ENCODE results near the gene SMURF2.
"Not testable (repeated sequence)": the region's sequence is repeated elsewhere in the genome, so short reads cannot be mapped to it uniquely, and the experiment has no call there.

SMURF2 gene

GRCh38 chr17:64661976-64662773, at the start of gene SMURF2:
TSS of gene SMURF2 (minus strand) at chr17:64662307. CDS start at chr17:64661880, 427 bp downstream.
- peak; percentile 48 for DNase-seq (ENCODE audit: low spot score)

DNA sequence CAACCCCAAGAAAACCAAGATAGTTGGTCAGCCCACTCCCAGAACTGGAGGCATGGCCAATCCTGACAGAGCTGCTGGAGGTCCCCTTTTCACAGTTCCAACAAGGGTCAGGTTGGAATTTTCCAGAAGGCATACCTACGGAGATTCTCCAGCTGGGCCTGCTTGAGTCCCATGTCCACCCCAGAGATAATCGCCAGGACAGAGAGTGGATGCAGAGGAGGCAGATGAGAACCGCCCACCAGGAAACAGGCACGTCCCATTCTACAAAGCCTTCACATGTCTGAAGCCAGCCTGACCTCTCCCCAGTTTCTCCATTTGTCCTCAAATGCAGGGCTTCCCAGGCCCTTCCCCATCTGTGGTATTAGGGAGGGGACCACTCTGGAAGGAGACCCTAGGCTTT, 47.4 kb upstream of the SMURF2 start:
- no peak for DNase-seq (ENCODE audit: low spot score)

- DNase-seq (ENCODE audit: low spot score) = no peak
Measured at GRCh38 chr17:64707050-64707591, 45.0 kb upstream of the SMURF2 start.

DNA sequence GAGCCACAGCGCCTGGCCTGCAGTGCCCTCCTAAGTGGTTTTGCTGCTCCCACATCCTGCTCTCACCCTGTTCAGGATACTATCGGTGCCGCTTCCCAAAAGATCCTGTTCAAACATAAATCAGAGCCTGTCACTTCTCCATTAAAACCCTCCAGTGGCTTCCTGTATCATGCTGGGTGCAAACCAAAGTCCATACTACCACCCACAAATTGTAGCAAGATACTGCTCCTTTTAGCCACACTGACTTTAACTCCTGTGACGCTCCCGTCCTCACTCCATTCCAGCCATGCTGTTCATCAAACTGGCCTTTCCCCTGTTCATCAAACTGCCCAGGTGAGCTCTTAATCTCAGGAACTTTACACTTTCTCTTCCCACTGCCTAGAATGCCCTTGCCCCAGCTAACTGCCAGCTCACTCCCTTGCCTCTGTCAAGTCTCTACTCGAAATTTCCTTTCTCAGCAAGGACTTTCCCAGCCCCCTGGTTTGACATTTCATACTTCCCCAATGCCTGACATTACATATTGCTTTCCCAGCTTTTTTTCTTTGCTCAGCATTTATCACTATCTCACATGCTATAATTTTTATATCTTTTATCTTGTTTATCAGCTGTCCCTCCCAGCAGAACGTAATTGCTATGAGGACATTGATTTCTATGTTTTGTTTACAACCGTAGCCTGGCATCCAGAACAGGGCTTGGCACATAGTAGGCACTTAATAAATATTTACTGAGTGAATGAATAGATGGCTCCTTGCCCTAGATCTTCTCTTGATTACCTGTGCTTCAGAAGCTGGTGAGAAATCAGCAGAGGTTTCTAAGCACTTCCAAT, 44.3 kb upstream of the SMURF2 start:
- no peak for DNase-seq (ENCODE audit: low spot score)

DNA sequence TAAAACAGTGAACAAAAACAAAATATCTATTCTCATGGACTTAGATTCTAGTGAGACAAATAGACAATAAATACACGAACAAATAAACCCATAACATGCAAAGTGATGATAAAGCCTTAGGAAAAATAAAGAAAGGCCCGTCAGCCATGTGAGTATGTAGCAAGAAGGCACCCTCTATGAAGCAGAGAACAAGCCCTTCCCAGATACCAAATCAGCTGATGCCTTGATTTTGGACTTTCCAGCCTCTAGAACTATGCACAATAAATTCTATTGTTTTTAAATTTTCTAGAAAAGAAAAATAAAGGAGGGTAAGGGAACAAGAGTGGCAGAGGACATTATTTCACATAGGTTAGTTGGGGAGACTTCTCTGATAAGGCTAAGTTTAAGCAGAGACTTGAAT, 40.7 kb upstream of the SMURF2 start:
- no peak for DNase-seq (ENCODE audit: low spot score)

- DNase-seq (ENCODE audit: low spot score) = no peak
Measured at GRCh38 chr17:64698725-64699124, 36.6 kb upstream of the SMURF2 start.

GRCh38 chr17:64694207-64694606, 32.1 kb upstream of the SMURF2 start:
- DNase-seq (ENCODE audit: low spot score) = no peak

DNA sequence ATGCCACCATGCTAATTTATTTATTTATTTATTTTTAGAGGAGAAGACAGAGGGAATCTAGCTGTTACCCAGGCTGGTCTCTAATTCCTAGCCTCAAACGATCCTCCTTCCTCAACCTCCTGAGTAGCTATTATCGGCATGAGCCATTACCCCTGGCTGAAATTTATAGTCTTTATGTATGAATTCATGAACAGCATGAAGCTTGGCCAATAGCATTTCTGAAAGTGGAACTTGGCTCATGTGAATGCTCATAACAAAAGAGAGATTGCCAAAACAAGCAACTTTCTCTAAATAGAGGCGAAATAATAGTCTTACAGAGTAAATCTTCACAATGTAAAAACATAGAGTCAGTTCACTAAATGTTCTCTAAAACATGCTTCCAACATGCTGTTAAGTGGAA, 30.1 kb upstream of the SMURF2 start:
- no peak for DNase-seq (ENCODE audit: low spot score)

DNA sequence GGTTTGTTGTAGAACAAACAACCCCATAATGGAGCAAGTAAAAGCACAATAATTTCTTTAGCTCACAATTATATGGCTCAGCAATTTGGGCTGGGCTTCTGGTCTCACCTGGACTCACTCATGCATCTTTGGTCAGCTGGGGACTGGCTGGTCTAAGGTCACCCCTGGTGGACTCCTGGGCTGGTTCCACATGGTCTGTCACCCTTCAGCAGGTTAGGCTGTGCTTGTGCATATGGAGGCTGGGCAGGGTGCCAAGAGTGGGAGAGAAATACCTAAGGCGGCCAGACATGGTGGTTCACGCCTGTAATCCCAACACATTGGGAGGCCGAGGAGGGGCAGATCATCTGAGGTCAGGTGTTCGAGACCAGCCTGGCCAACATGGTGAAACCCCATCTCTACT, 27.0 kb upstream of the SMURF2 start:
- no peak for DNase-seq (ENCODE audit: low spot score)

DNA sequence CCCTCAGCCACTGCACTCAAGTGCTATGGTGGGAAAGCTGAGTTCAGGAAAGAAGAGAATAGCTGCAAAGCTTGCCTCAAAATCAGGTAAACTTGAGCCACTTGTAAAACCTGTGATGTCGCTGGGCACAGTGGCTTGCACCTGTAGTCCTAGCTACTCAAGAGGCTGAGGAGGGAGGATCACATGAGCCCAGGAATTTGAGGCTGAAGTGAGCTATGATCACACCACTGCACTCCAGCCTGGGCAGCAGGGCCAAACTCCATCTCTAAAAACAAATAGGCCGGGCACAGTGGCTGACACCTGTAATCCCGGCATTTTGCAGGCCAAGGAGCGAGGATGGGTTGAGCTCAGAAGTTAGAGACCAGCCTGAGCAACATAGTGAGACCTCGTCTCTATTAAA, 26.4 kb upstream of the SMURF2 start:
- DNase-seq (ENCODE audit: low spot score) = no peak

- DNase-seq (ENCODE audit: low spot score) = no peak
Measured at GRCh38 chr17:64687961-64688360, 25.9 kb upstream of the SMURF2 start.

- no peak for DNase-seq (ENCODE audit: low spot score)
Measured at GRCh38 chr17:64687376-64687775, 25.3 kb upstream of the SMURF2 start.

- no peak for DNase-seq (ENCODE audit: low spot score)
Measured at GRCh38 chr17:64686705-64687104, 24.6 kb upstream of the SMURF2 start.

- DNase-seq (ENCODE audit: low spot score) = no peak
Measured at GRCh38 chr17:64685705-64686104, 23.6 kb upstream of the SMURF2 start.

GRCh38 chr17:64683796-64684195, 21.7 kb upstream of the SMURF2 start:
- DNase-seq (ENCODE audit: low spot score) = no peak

DNA sequence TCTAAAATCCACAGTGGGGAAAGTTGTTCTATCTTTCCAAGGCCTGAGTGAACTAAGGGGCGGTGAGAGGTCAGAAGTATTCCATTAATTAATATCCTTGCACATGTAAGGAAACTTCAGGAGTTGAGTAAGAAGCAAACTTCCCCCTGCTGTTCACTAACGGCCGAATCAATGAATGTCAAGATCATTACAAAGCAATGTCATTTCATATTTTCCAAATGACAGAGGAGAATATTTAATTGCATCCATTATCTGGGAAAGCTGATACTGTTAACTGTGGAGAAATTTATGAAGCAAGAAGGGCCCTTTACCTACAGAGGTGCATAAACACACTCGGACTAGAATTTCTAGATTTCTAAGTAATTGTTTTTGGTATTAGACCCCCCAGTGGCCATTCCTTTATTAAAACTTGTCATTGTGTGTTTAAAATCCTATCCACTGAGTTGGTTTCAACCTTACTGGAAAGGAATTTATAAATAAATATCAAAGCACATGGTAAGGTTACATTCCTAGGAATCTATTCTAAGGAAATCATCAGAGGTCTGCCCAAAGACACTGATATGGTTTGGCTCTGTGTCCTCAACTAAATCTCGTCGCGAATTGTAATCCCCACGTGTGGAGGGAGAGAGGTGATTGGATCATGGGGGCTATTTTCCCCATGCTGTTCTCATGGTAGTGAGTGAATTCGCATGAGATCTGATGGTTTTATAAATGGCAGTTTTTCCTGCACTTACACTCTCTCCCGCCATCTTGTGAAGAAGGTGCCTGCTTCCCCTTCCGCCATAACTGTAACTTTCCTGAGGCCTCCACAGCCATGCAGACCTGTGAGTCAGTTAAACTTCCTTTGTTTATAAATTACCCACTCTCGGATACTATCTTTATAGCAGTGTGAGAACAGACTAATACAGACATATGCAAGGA, 20.4 kb upstream of the SMURF2 start:
- DNase-seq (ENCODE audit: low spot score) = no peak

GRCh38 chr17:64679710-64680216, 17.7 kb upstream of the SMURF2 start:
- no peak for DNase-seq (ENCODE audit: low spot score)

DNA sequence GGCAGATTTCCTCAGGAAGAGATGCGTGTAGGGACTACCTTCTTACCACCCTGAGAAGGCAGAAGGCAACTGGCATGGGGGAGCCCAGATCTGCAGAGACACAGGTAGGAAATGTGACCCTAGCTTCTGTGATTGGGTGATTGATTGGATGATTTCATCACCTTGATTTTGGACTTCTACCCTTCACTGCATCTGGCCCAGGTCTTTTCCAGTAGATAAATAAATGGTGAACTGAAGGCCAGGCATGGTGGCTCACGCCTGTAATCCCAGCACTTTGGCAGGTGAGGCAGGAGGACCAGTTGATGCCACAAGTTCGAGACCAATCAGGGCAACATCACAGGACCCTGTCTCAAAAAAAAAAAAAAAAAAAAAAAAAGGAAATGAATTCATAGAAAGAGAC, 14.7 kb upstream of the SMURF2 start:
- DNase-seq (ENCODE audit: low spot score) = no peak

DNA sequence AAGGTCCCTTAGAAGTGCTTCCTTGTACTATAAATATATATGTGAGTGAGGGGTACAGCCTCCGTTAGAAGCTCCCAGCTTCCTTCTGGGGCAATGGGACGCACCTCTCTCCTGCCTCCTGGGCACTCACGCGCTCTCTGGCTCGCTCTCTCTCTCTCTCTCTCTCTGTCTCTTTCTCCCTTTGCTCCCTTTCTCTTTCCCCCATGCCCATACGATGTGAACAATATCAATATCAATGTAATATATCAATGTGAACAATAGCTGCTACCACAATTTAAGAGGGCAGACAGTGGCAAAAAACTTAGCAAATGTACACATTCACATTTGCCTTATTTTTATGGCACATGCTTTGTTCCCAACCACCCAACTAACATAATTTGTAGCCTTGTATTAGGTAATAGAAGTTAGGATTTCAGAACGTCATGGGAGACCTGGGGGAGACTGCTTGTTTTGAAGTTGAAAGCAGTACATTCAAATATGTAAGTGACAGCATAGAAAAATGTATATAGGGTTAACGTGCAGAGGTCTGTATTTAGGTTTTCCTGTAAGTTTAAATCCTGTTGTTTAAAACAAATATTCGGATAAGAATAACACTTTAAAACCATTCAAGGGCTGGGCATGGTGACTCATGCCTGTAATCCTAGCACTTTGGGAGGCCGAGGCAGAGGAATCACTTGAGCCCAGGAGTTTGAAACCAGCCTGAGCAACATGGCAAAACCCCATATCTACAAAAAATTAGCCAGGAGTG, 8.9 kb upstream of the SMURF2 start:
- DNase-seq (ENCODE audit: low spot score) = not testable (repeated sequence)

DNA sequence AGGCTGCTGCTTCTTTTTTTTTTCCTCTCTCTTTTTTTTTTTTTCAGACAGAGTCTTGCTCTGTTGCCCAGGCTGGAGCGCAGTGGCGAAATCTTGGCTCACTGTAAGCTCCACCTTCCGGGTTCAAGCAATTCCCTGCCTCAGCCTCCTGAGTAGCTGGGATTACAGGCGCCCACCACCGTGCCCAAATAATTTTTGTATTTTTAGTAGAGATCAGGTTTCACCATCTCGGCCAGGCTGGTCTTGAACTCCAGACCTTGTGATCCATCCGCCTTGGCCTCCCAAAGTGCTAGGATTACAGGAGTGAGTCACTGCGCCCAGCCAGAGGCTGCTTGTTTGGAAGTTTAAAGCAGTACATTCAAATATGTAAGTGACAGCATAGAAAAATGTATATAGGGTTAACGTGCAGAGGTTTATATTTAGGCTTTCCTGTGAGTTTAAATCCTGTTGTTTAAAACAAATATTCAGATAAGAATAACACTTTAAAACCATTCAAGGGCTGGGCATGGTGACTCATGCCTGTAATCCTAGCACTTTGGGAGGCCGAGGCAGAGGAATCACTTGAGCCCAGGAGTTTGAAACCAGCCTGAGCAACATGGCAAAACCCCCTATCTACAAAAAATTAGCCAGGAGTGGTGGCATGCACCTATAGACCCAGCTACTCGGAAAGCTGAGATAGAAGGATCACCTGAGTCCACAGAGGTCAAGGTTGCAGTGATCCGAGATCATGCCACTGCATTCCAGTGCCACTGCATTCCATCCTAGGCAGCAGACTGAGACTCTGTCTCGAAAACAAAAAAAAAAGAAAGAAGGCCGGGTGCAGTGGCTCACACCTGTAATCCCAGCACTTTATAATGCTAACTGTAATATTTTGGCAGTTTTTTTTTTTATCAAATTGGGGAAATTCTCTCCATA, 6.0 kb upstream of the SMURF2 start:
- not testable (repeated sequence) for DNase-seq (ENCODE audit: low spot score)
